HAP-1 (cell line): ENCODE data around the gene RPL36AL.

ENCODE experiments used
- DNase-seq, 2 experiments: peaks; one replicate each; pipeline ENCODE4 v3.0.0-alpha.2; 2016 to 2020; ENCODE audit warnings: low spot score in 2 of 2
- H3K27me3 ChIP-seq: fragments of 250-450 bp; sonication (Bioruptor Pico); 2 replicates; pipeline ENCODE4 v1.5.1; 2020; ENCODE audit warnings: low read depth, mild to moderate bottlenecking, moderate library complexity
- H3K36me3 ChIP-seq: fragments of 250-450 bp; sonication (Bioruptor Pico); replicated peaks from 2 replicates; pipeline ENCODE4 v1.5.1; 2020; ENCODE audit warnings: mild to moderate bottlenecking
- H3K4me1 ChIP-seq: fragments of 250-450 bp; sonication (Bioruptor Pico); 2 replicates; pipeline ENCODE4 v1.5.1; 2020; ENCODE audit warnings: mild to moderate bottlenecking
- H3K4me3 ChIP-seq: fragments of 250-450 bp; sonication (Bioruptor Pico); 2 replicates; pipeline ENCODE4 v1.5.1; 2020; ENCODE audit warnings: mild to moderate bottlenecking, moderate library complexity
- H3K9me3 ChIP-seq: fragments of 250-450 bp; sonication (Bioruptor Pico); 2 replicates; pipeline ENCODE4 v1.5.1; 2020; ENCODE audit warnings: mild to moderate bottlenecking, moderate library complexity
- in situ Hi-C: fragments of 300-500 bp; cut with MboI; formaldehyde crosslinking; loops from 3 replicates; pipeline ENCODE4 v1.14.3; 2020; ENCODE audit warnings: low sequenced_read_pairs, inconsistent platforms, mixed read lengths

Gene RPL36AL

GRCh38 chr14:49582113-49582977 is 38.1 kb downstream of the RPL36AL start:
- Histone ChIP-seq H3K27me3 (no peaks in the 10 kb centered on the region), H3K36me3 (peaks cover 48% of the 10 kb centered on the region), H3K4me3 (no peak overlapping the region), H3K4me1 (peaks cover 9% of the 10 kb centered on the region), H3K9me3 (no peaks in the 10 kb centered on the region)
- no peak for DNase-seq
- in situ Hi-C loops, result no loop called here

DNA sequence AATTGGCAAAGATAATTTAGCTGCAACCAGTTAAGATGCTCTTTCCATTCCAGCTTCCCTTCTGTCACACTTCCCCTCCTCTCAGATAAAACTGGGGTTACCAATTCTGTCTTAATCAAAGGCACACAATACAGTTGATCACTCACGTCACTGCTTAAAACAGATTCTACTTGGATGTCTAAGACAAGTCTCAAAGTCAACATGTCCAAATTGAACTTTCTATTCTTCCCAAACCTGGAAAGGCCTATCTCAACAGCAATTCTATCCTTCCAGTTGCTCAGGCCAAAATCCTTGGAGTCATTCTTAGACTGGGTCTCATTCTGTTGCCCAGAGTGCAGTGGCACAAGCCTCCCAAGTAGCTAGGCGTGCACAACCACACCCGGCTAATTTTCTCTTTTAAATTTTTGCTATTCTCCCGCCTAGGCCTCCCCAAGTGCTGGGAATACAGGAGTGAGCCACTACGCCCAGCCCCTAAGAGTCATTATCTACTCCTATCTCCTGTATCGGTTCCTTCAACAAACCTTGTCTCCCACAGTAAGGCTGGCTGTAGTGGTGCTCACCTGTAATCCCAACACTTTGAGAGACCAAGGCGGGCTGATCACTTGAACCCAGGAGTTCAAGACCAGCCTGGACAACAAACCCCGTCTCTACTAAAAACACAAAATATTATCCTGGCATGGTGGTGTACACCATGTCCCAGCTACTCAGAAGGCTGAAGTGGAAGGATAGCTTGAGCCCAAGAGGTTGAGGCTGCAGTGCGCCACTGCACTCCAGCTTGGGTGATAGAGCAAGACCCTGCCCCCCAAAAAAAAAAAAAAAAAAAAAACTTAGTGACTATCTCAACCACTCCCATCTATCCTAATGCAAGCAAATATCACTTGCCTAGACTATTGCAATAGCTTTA is 39.0 kb downstream of the RPL36AL start:
- Histone ChIP-seq H3K36me3 (peaks cover 57% of the 10 kb centered on the region), H3K27me3 (no peaks in the 10 kb centered on the region)
- in situ Hi-C loops, result no loop called here

DNA sequence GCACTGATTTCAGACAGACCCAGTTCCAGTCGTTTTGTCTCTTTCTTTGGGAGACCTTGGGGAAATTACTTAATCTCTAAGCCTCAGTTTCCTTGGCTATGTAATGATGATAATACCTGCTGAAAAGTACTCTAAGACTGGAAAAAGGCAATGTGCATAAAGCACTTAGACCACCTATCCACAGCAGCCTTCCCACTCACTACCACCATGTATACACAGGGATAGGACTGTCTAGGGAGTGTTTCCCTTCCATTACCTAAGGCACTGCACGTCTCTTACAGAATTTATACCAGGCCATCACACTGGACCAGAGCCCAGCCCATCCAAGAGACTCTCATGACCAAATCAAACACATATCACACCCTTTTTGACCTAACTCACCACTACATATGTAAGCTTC is 40.6 kb downstream of the RPL36AL start:
- no peak for DNase-seq
- Histone ChIP-seq H3K36me3 (peaks cover 55% of the 10 kb centered on the region), H3K9me3 (no peaks in the 10 kb centered on the region), H3K4me3 (no peak overlapping the region), H3K4me1 (peaks cover 9% of the 10 kb centered on the region), H3K27me3 (no peaks in the 10 kb centered on the region)
- in situ Hi-C loops, result no loop called here

More for the DNA sequence above, 39.0 kb downstream of the RPL36AL start:
- no peaks in the 10 kb centered on the region for H3K9me3 ChIP-seq
- peaks cover 9% of the 10 kb centered on the region for H3K4me1 ChIP-seq
- no peak overlapping the region for H3K4me3 ChIP-seq
- DNase-seq, result no peak

DNA sequence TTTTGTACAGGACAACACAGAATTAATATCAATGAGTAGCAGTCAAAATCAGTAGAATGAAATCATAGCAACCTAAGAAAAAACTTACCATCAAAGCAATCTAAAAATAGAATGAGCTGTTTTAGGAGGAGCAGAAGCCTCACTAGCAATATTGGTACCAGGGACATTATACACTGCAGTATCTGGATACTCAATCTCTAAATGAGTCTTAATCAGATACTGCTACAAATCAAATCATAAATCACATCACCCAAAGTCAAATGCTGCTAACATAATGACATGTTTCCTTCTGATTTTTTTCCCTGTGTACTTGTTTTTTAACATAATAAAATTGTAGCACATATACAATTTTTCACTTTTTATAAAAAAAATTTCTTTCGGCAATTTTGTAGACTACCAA is 42.3 kb downstream of the RPL36AL start:
- Histone ChIP-seq H3K4me1 (peaks cover 5% of the 10 kb centered on the region; the same call in 1 of the 2 replicates), H3K27me3 (no peaks in the 10 kb centered on the region), H3K9me3 (no peaks in the 10 kb centered on the region), H3K36me3 (peaks cover 53% of the 10 kb centered on the region), H3K4me3 (no peak overlapping the region)
- no peak for DNase-seq
- in situ Hi-C loops, result no loop called here

GRCh38 chr14:49574038-49574437 is 46.4 kb downstream of the RPL36AL start:
- Histone ChIP-seq H3K4me3 (no peak overlapping the region), H3K4me1 (no peaks in the 10 kb centered on the region), H3K27me3 (no peaks in the 10 kb centered on the region), H3K36me3 (peaks cover 40% of the 10 kb centered on the region), H3K9me3 (no peaks in the 10 kb centered on the region)
- in situ Hi-C loops, result no loop called here
- DNase-seq, result no peak

- in situ Hi-C loops, result no loop called here
- Histone ChIP-seq H3K4me3 (no peak overlapping the region), H3K9me3 (no peaks in the 10 kb centered on the region), H3K27me3 (no peaks in the 10 kb centered on the region), H3K36me3 (peaks cover 9% of the 10 kb centered on the region), H3K4me1 (no peaks in the 10 kb centered on the region)
- no peak for DNase-seq
These were observed 51.1 kb downstream of the RPL36AL start for GRCh38 chr14:49569281-49569680.
